ENCODE results near the gene FOXN1.

GRCh38 chr17:28469376-28469775 lies 36.8 kb upstream of the FOXN1 start:
- TF ChIP-seq CTCF (IDR thresholded peaks at IDR 0.05; ENCODE audit: poor library complexity) (no peak), EZH2 (IDR thresholded peaks at IDR 0.05; ENCODE audit: borderline replicate concordance) (no peak), EZH2phosphoT487 (IDR thresholded peaks at IDR 0.05; ENCODE audit: low read depth, severe bottlenecking, unreplicated experiment) (no peak)
